Umbilical cord (tissue), 2 donors: ENCODE results near the gene PAQR9. TPM values are rescaled to one million over a fixed set of nuclear protein-coding genes. Genes with fewer than 3 reads are reported as not detected.

Source experiments
- DNase-seq: peaks from one replicate; pipeline ENCODE4 v3.0.0-alpha.2; 2015; ENCODE audit warnings: low spot score
- total RNA-seq: library from RNA; depleted of rRNA; stranded (reverse); fragments of >200 nt; gene quantifications from one replicate; pipeline ENCODE4 v1.2.3, GENCODE V29; 2014; ENCODE audit warnings: low replicate concordance; ENCODE audit not compliant: insufficient read depth

PAQR9 gene
- total RNA-seq, 1 donor from 2014 or later = 7.9 TPM

- no peak for DNase-seq
Measured at GRCh38 chr3:142982038-142982773, 18.7 kb upstream of the PAQR9 start.

- DNase-seq = no peak
Measured at GRCh38 chr3:142981108-142981507, 17.6 kb upstream of the PAQR9 start.

- no peak for DNase-seq
Measured at GRCh38 chr3:142977399-142977728, 13.9 kb upstream of the PAQR9 start.

- DNase-seq = peak; percentile 44
Measured at GRCh38 chr3:142976621-142977398, 13.3 kb upstream of the PAQR9 start.

GRCh38 chr3:142975316-142975995, 12.0 kb upstream of the PAQR9 start:
- DNase-seq = no peak

- DNase-seq = no peak
Measured at GRCh38 chr3:142973217-142974009, 9.9 kb upstream of the PAQR9 start.

GRCh38 chr3:142972092-142972753, 8.7 kb upstream of the PAQR9 start:
- DNase-seq = no peak

GRCh38 chr3:142971431-142971830, 8.0 kb upstream of the PAQR9 start:
- no peak for DNase-seq

- no peak for DNase-seq
Measured at GRCh38 chr3:142968319-142969025, 5.0 kb upstream of the PAQR9 start.

GRCh38 chr3:142966808-142967207, 3.3 kb upstream of the PAQR9 start:
- DNase-seq = no peak

GRCh38 chr3:142965581-142965980, 2.1 kb upstream of the PAQR9 start:
- DNase-seq = no peak

- no peak for DNase-seq
Measured at GRCh38 chr3:142963234-142963515, 299 bp downstream of the PAQR9 start.

GRCh38 chr3:142962520-142963233, 797 bp downstream of the PAQR9 start:
- DNase-seq = no peak

- no peak for DNase-seq
Measured at GRCh38 chr3:142962175-142962519, 1.3 kb downstream of the PAQR9 start.

- DNase-seq = no peak
Measured at GRCh38 chr3:142961539-142961938, 1.9 kb downstream of the PAQR9 start.

- DNase-seq = no peak
Measured at GRCh38 chr3:142960322-142960850, 3.1 kb downstream of the PAQR9 start.

- no peak for DNase-seq
Measured at GRCh38 chr3:142958707-142959106, 4.8 kb downstream of the PAQR9 start.

- DNase-seq = no peak
Measured at GRCh38 chr3:142953443-142953842, 10.0 kb downstream of the PAQR9 start.

GRCh38 chr3:142952272-142953193, 10.9 kb downstream of the PAQR9 start:
- DNase-seq = no peak
